ENCODE measurements around the gene COX6B1. TPM values are rescaled to one million over a fixed set of nuclear protein-coding genes. Genes with fewer than 3 reads are reported as not detected.

COX6B1 gene
- total RNA-seq, 1 experiment from 2014 or later: 496 TPM

DNA sequence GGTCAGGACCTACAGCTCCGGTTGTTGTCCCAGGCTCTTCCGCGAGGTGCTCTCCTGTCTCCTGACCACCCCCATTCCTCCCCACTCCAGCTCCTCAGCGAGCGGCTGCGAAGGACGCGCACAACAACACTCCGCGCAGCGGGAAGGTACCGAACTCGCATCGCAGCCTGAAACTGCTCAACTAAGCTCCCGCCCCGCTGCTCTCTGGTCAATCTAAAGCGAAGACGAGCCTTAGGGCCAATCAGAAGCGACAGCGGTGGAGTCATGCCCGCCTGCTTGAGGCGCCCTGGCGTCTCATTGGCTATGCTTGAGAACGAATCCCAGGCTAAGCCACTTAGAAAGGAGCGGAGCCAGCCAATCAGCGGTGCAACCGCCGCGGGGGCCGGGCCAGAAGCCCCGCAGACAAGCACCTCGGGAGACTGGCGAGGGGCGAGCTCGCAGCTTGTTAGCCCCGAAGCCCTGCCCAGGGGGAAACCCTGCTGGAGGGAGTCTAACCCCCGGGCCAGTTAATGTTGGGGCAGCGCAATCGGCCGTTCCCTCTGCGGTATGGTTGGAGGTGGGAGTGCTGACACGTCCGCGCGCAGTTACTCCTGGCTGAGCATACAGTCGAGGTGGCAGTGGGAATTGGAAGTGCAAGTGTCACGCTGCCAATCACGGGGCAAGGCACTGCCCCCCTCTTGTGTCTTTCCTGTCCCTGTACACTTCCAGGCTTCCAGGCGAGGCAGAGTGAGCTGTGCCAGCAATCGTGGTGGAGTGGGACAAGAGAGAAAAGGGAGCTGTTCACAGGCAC lies 54.3 kb downstream of the COX6B1 start:
- Histone ChIP-seq H3K4me1 (ENCODE audit: control insufficient read depth in 1 of 2, insufficient read depth in 2 of 2, low read length in 2 of 2) (peaks cover 0 to 10% of the 10 kb centered on the region in 2 experiments; a peak in 2 of 4 replicates), H3K27ac (ENCODE audit: low read depth, low read length) (no peak overlapping the region), H3K9ac (ENCODE audit: low read length) (peak overlapping the region; percentile 41; the same call in 1 of the 2 replicates), H3K4me2 (ENCODE audit: low read length) (peak overlapping the region; percentile 94), H3K27me3 (ENCODE audit: insufficient read depth, low read length) (no peaks in the 10 kb centered on the region), H4K20me1 (ENCODE audit: insufficient read depth) (no peaks in the 10 kb centered on the region), H3K9me3 (ENCODE audit: control insufficient read depth in 1 of 2, insufficient read depth in 1 of 2, low read depth in 1 of 2, low read length in 2 of 2) (no peaks in the 10 kb centered on the region), H3K36me3 (ENCODE audit: control insufficient read depth in 1 of 2, insufficient read depth in 2 of 2, low read length in 2 of 2) (no peaks in the 10 kb centered on the region), H3K9me2 (ENCODE audit: insufficient read depth) (no peaks in the 10 kb centered on the region), H3K4me3 (replicated peaks in 1 of 2; ENCODE audit: low read depth in 1 of 2, low read length in 2 of 2) (peak overlapping the region; percentile 40 to 59), H3K79me2 (ENCODE audit: insufficient read depth, low read length) (no peaks in the 10 kb centered on the region), H2AFZ (ENCODE audit: low read depth, low read length, poor library complexity, severe bottlenecking) (peak overlapping the region; percentile 94)
- CTCF ChIA-PET: interaction anchor here (0.7 to 2.2 kb wide), 5 partner anchors 8 to 229 kb away, joined by 3 to 10 read pairs (median 4); partner anchors contain the start of genes PSENEN and U2AF1L4
- intact Hi-C loops (cut with micrococcal nuclease): no loop called here
- TF ChIP-seq POLR2AphosphoS5 (IDR thresholded peaks at IDR 0.05; ENCODE audit: low read depth, low read length) (peak; percentile 54), CBX3 (IDR thresholded peaks at IDR 0.05; ENCODE audit: low read depth) (no peak), POLR2A (IDR thresholded peaks at IDR 0.05; ENCODE audit: borderline replicate concordance, extremely low read depth, insufficient read depth, insufficient read length) (no peak), FOSL1 (IDR thresholded peaks at IDR 0.05; ENCODE audit: low read depth) (no peak), SP1 (IDR thresholded peaks at IDR 0.05; ENCODE audit: low read depth) (peak; percentile 99)
- TF ChIP-seq, protein P1, sequence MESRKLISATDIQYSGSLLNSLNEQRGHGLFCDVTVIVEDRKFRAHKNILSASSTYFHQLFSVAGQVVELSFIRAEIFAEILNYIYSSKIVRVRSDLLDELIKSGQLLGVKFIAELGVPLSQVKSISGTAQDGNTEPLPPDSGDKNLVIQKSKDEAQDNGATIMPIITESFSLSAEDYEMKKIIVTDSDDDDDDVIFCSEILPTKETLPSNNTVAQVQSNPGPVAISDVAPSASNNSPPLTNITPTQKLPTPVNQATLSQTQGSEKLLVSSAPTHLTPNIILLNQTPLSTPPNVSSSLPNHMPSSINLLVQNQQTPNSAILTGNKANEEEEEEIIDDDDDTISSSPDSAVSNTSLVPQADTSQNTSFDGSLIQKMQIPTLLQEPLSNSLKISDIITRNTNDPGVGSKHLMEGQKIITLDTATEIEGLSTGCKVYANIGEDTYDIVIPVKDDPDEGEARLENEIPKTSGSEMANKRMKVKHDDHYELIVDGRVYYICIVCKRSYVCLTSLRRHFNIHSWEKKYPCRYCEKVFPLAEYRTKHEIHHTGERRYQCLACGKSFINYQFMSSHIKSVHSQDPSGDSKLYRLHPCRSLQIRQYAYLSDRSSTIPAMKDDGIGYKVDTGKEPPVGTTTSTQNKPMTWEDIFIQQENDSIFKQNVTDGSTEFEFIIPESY (IDR thresholded peaks at IDR 0.05; ENCODE audit: extremely low read depth, insufficient replicate concordance, low read length): no peak
- POLR2A ChIA-PET: interaction anchor here (0.7 to 1.3 kb wide), 6 partner anchors 41 to 117 kb away, joined by 3 to 4 read pairs (median 4); partner anchors contain the start of genes COX6B1, LIN37, PSENEN and U2AF1L4
- BruUV-seq (replicated peaks): no TSS peak
- DNase-seq (ENCODE audit: low read depth, low spot score) (peak; percentile 96), ATAC-seq (peak; percentile 100)
- RAD21 ChIA-PET (ENCODE audit: low non-redundant PET in 1 of 2, low total read pairs in 2 of 2, uncharacterized antibody in 2 of 2, unreplicated experiment in 2 of 2): no interaction called here

Data from HCT116 (cell line).